HS-5 (cell line): Measurements from ENCODE around the gene DNAJC22.
"Not testable (repeated sequence)": the region's sequence is repeated elsewhere in the genome, so short reads cannot be mapped to it uniquely, and the experiment has no call there.

ENCODE experiments used
- DNase-seq: peaks from one replicate; pipeline ENCODE4 v3.0.0-alpha.2; 2012; ENCODE audit warnings: low read depth

Gene DNAJC22

GRCh38 chr12:49375406-49375805 lies 28.7 kb downstream of the DNAJC22 start:
- no peak for DNase-seq

GRCh38 chr12:49377386-49377785 lies 30.7 kb downstream of the DNAJC22 start:
- DNase-seq = no peak

- DNase-seq = not testable (repeated sequence)
Observed at GRCh38 chr12:49380184-49380583, 33.5 kb downstream of the DNAJC22 start.

GRCh38 chr12:49388682-49389386 lies 42.1 kb downstream of the DNAJC22 start:
- DNase-seq = no peak

- no peak for DNase-seq
Observed at GRCh38 chr12:49389387-49389703, 42.7 kb downstream of the DNAJC22 start.

DNA sequence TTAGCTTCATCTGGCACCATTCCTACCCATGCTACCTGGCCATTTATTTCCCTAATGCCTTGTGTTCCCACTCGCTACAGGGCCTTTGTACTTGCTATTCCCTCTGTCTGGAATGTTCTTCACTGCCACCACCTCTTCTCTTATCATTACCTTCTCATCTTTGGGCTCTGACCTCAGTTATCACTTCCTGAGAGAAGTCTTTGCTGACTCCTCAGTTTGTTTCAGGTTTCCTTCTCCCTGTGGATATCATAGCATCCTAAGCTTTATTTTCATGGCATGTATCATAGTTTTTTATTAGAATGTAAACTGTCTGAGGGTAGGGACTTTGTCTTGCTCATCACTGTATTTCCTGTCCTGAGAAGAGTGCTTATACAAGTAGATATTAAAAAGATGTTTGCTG lies 50.3 kb downstream of the DNAJC22 start:
- no peak for DNase-seq

- no peak for DNase-seq
Observed at GRCh38 chr12:49400304-49400703, 53.6 kb downstream of the DNAJC22 start.
